Activated T-helper 17 cell treated with anti-CD3 and anti-CD28 coated beads, Interleukin-2, amount 50 U/mL, for 72 hours (primary cell): ENCODE results near the gene RNASE7. TPM values are rescaled to one million over a fixed set of nuclear protein-coding genes. Genes with fewer than 3 reads are reported as not detected.

Source experiments
- ATAC-seq: fragments of 150-1000 bp; cut with Tn5 transposase; replicated peaks from 2 replicates; pipeline ENCODE4 v1.10.0; 2021; ENCODE audit warnings: mild to moderate bottlenecking, moderate library complexity
- H3K27ac Mint-ChIP-seq: one replicate; pipeline ENCODE4 v1.8.0; 2022; ENCODE audit warnings: mixed read lengths
- H3K27me3 Mint-ChIP-seq: one replicate; pipeline ENCODE4 v1.8.0; 2022; ENCODE audit warnings: mixed read lengths
- H3K36me3 Mint-ChIP-seq: one replicate; pipeline ENCODE4 v1.8.0; 2022; ENCODE audit warnings: low read depth, mild to moderate bottlenecking, mixed read lengths
- H3K4me1 Mint-ChIP-seq: one replicate; pipeline ENCODE4 v1.8.0; 2022; ENCODE audit warnings: mixed read lengths
- H3K4me3 Mint-ChIP-seq: one replicate; pipeline ENCODE4 v1.8.0; 2022; ENCODE audit warnings: mild to moderate bottlenecking, mixed read lengths
- H3K9me3 Mint-ChIP-seq: one replicate; pipeline ENCODE4 v1.8.0; 2022; ENCODE audit warnings: mixed read lengths
- total RNA-seq, 2 donors: library from RNA; stranded (reverse); gene quantifications; one replicate each; pipeline ENCODE4 v1.2.3, GENCODE V29; 2022

RNASE7 gene
- total RNA-seq, 2 donors from 2014 or later = not detected

- Mint-ChIP-seq H3K4me3 (no peak overlapping the region), H3K9me3 (no peaks in the 10 kb centered on the region), H3K27me3 (peaks cover 4% of the 10 kb centered on the region), H3K27ac (no peak overlapping the region), H3K36me3 (peaks cover 11% of the 10 kb centered on the region), H3K4me1 (peaks cover 2% of the 10 kb centered on the region)
- ATAC-seq = no peak
Measured at GRCh38 chr14:21017528-21018245, 24.5 kb upstream of the RNASE7 start.

- Mint-ChIP-seq H3K4me1 (peaks cover 6% of the 10 kb centered on the region), H3K36me3 (peaks cover 11% of the 10 kb centered on the region), H3K4me3 (no peak overlapping the region), H3K27ac (peak overlapping the region; percentile 26), H3K9me3 (no peaks in the 10 kb centered on the region), H3K27me3 (peaks cover 3% of the 10 kb centered on the region)
- no peak for ATAC-seq
Measured at GRCh38 chr14:21018286-21018685, 23.9 kb upstream of the RNASE7 start.

GRCh38 chr14:21018781-21019180 is 23.4 kb upstream of the RNASE7 start:
- Mint-ChIP-seq H3K27ac (peak overlapping the region; percentile 26), H3K9me3 (no peaks in the 10 kb centered on the region), H3K4me1 (peaks cover 6% of the 10 kb centered on the region), H3K4me3 (no peak overlapping the region), H3K36me3 (peaks cover 11% of the 10 kb centered on the region), H3K27me3 (peaks cover 2% of the 10 kb centered on the region)
- ATAC-seq = no peak

GRCh38 chr14:21019366-21019765 is 22.8 kb upstream of the RNASE7 start:
- no peak for ATAC-seq
- Mint-ChIP-seq H3K36me3 (peaks cover 11% of the 10 kb centered on the region), H3K27ac (no peak overlapping the region), H3K4me3 (no peak overlapping the region), H3K27me3 (no peaks in the 10 kb centered on the region), H3K9me3 (no peaks in the 10 kb centered on the region), H3K4me1 (peaks cover 11% of the 10 kb centered on the region)

GRCh38 chr14:21020977-21021545 is 21.1 kb upstream of the RNASE7 start:
- H3K36me3 Mint-ChIP-seq = peaks cover 11% of the 10 kb centered on the region
- H3K27me3 Mint-ChIP-seq = no peaks in the 10 kb centered on the region
- H3K27ac Mint-ChIP-seq = peak overlapping the region; percentile 29
- H3K9me3 Mint-ChIP-seq = no peaks in the 10 kb centered on the region
- H3K4me3 Mint-ChIP-seq = no peak overlapping the region
- H3K4me1 Mint-ChIP-seq = peaks cover 12% of the 10 kb centered on the region
- no peak for ATAC-seq

GRCh38 chr14:21022686-21023085 is 19.5 kb upstream of the RNASE7 start:
- H3K4me1 Mint-ChIP-seq = peaks cover 12% of the 10 kb centered on the region
- H3K27ac Mint-ChIP-seq = no peak overlapping the region
- no peak for ATAC-seq
- no peaks in the 10 kb centered on the region for H3K27me3 Mint-ChIP-seq
- peaks cover 11% of the 10 kb centered on the region for H3K36me3 Mint-ChIP-seq
- H3K9me3 Mint-ChIP-seq = no peaks in the 10 kb centered on the region
- H3K4me3 Mint-ChIP-seq = no peak overlapping the region

GRCh38 chr14:21023174-21023573 is 19.0 kb upstream of the RNASE7 start:
- no peak for ATAC-seq
- H3K27me3 Mint-ChIP-seq = no peaks in the 10 kb centered on the region
- no peaks in the 10 kb centered on the region for H3K9me3 Mint-ChIP-seq
- H3K4me1 Mint-ChIP-seq = peaks cover 12% of the 10 kb centered on the region
- H3K36me3 Mint-ChIP-seq = peaks cover 11% of the 10 kb centered on the region
- peak overlapping the region; percentile 86 for H3K4me3 Mint-ChIP-seq
- H3K27ac Mint-ChIP-seq = no peak overlapping the region

- H3K4me1 Mint-ChIP-seq = peaks cover 12% of the 10 kb centered on the region
- H3K4me3 Mint-ChIP-seq = peak overlapping the region; percentile 86
- H3K27ac Mint-ChIP-seq = peak overlapping the region; percentile 66
- no peaks in the 10 kb centered on the region for H3K27me3 Mint-ChIP-seq
- peak; percentile 54 for ATAC-seq
- H3K36me3 Mint-ChIP-seq = peaks cover 11% of the 10 kb centered on the region
- H3K9me3 Mint-ChIP-seq = no peaks in the 10 kb centered on the region
Measured at GRCh38 chr14:21023817-21024584, 18.2 kb upstream of the RNASE7 start.

- H3K27me3 Mint-ChIP-seq = no peaks in the 10 kb centered on the region
- ATAC-seq = peak; percentile 83
- H3K4me1 Mint-ChIP-seq = peaks cover 12% of the 10 kb centered on the region
- peak within 1 kb of the TSS; percentile 66 for H3K27ac Mint-ChIP-seq
- peak within 1 kb of the TSS; percentile 86 for H3K4me3 Mint-ChIP-seq
- no peaks in the 10 kb centered on the region for H3K9me3 Mint-ChIP-seq
- H3K36me3 Mint-ChIP-seq = peaks cover 6% of the 10 kb centered on the region
Measured at GRCh38 chr14:21024585-21025370, 17.4 kb upstream of the RNASE7 start, which contains the start of gene NDRG2. Gene NDRG2 (minus strand): TSS chr14:21025061. CDS start chr14:21023315, 1,746 bp downstream.

GRCh38 chr14:21025371-21026273 is 16.5 kb upstream of the RNASE7 start:
- ATAC-seq = no peak
- Mint-ChIP-seq H3K36me3 (peaks cover 3% of the 10 kb centered on the region), H3K4me3 (peak overlapping the region; percentile 86), H3K9me3 (no peaks in the 10 kb centered on the region), H3K4me1 (peaks cover 12% of the 10 kb centered on the region), H3K27ac (no peak overlapping the region), H3K27me3 (no peaks in the 10 kb centered on the region)

GRCh38 chr14:21026274-21026987 is 15.7 kb upstream of the RNASE7 start:
- peak overlapping the region; percentile 86 for H3K4me3 Mint-ChIP-seq
- H3K27ac Mint-ChIP-seq = no peak overlapping the region
- no peaks in the 10 kb centered on the region for H3K9me3 Mint-ChIP-seq
- H3K27me3 Mint-ChIP-seq = no peaks in the 10 kb centered on the region
- no peak for ATAC-seq
- no peaks in the 10 kb centered on the region for H3K36me3 Mint-ChIP-seq
- peaks cover 12% of the 10 kb centered on the region for H3K4me1 Mint-ChIP-seq

- Mint-ChIP-seq H3K4me3 (no peak overlapping the region), H3K27me3 (no peaks in the 10 kb centered on the region), H3K9me3 (no peaks in the 10 kb centered on the region), H3K36me3 (no peaks in the 10 kb centered on the region), H3K27ac (no peak overlapping the region), H3K4me1 (peaks cover 12% of the 10 kb centered on the region)
- ATAC-seq = no peak
Measured at GRCh38 chr14:21026988-21027315, 15.2 kb upstream of the RNASE7 start.

GRCh38 chr14:21029917-21030316 is 12.2 kb upstream of the RNASE7 start, which contains the start of gene TPPP2:
Gene TPPP2 (plus strand): TSS chr14:21030217. CDS start chr14:21030582, 365 bp downstream.
- H3K4me3 Mint-ChIP-seq = no peak within 1 kb of the TSS
- H3K27ac Mint-ChIP-seq = no peak within 1 kb of the TSS
- ATAC-seq = no peak
- no peaks in the 10 kb centered on the region for H3K4me1 Mint-ChIP-seq
- H3K9me3 Mint-ChIP-seq = no peaks in the 10 kb centered on the region
- H3K27me3 Mint-ChIP-seq = peaks cover 9% of the 10 kb centered on the region
- no peaks in the 10 kb centered on the region for H3K36me3 Mint-ChIP-seq
